HCT116 (cell line): Measurements from ENCODE around the gene RAP2A. TPM values are rescaled to one million over a fixed set of nuclear protein-coding genes. Genes with fewer than 3 reads are reported as not detected.

Experiments
- ATAC-seq: fragments of 200-7000 bp; cut with Tn5 transposase; 2 replicates; pipeline ENCODE4 v1.9.1; 2020; ENCODE audit warnings: mild to moderate bottlenecking, moderate library complexity
- BruUV-seq: library from RNA; stranded (reverse); fragments of 400-500 nt; replicated peaks from 2 replicates; lab custom pipeline; 2021; lab: Mats Ljungman, UMichigan
- CTCF ChIA-PET: fragments of 300-600 bp; sonication (Branson Sonifier 250); formaldehyde crosslinking; loops from one replicate; lab custom pipeline; 2021; ENCODE audit warnings: antibody characterized with exemption; lab: Charles Lee
- POLR2A ChIA-PET: fragments of 300-600, 350-600 bp; sonication (Branson Sonifier 250); formaldehyde crosslinking; loops from one replicate; lab custom pipeline; 2021; ENCODE audit warnings: antibody characterized with exemption; lab: Charles Lee
- RAD21 ChIA-PET, 2 experiments: fragments of 300-600 bp; sonication (Branson Sonifier 250); formaldehyde crosslinking; loops; one replicate each; lab custom pipeline; 2023; ENCODE audit warnings: low total read pairs in 2 of 2; ENCODE audit not compliant: uncharacterized antibody in 2 of 2, unreplicated experiment in 2 of 2, low non-redundant PET in 1 of 2; lab: Charles Lee
- DNase-seq: peaks from one replicate; pipeline ENCODE4 v3.0.0-alpha.2; 2010; ENCODE audit warnings: low read depth, low spot score
- H2AFZ ChIP-seq: fragments of 200-600 bp; shearing (Covaris generic), sonication (generic); 2 replicates; pipeline ENCODE4 v1.6.1; 2017; ENCODE audit warnings: low read depth, mixed run types, mixed read lengths, antibody characterized with exemption, low read length; ENCODE audit not compliant: poor library complexity, severe bottlenecking
- H3K27ac ChIP-seq: 2 replicates; pipeline ENCODE4 v1.5.1; 2012; ENCODE audit warnings: low read depth, low read length
- H3K27me3 ChIP-seq: fragments of 200-600 bp; sonication (generic); 2 replicates; pipeline ENCODE4 v1.6.1; 2016; ENCODE audit warnings: mixed run types, low read length, mixed read lengths; ENCODE audit not compliant: insufficient read depth
- H3K36me3 ChIP-seq, 2 experiments: fragments of 200-500 bp in 1 of 2; fragments of 200-600 bp in 1 of 2; sonication (Bioruptor generic) in 1 of 2; sonication (generic) in 1 of 2; 2 replicates each; pipeline versions ENCODE4 v1.5.1 to v1.6.1; 2014 to 2016; ENCODE audit warnings: low read length in 2 of 2, inconsistent platforms in 1 of 2, mixed read lengths in 1 of 2, mixed run types in 1 of 2; ENCODE audit not compliant: insufficient read depth in 2 of 2, control insufficient read depth in 1 of 2
- H3K4me1 ChIP-seq, 2 experiments: fragments of 200-600 bp in 1 of 2; sonication (generic) in 1 of 2; 2 replicates each; pipeline versions ENCODE4 v1.5.1 to v1.6.1; 2012 to 2017; ENCODE audit warnings: low read length in 2 of 2, inconsistent platforms in 1 of 2, mild to moderate bottlenecking in 1 of 2, mixed read lengths in 1 of 2, mixed run types in 1 of 2, moderate library complexity in 1 of 2; ENCODE audit not compliant: insufficient read depth in 2 of 2, control insufficient read depth in 1 of 2
- H3K4me2 ChIP-seq: fragments of 200-600 bp; sonication (generic); 2 replicates; pipeline ENCODE4 v1.6.1; 2017; ENCODE audit warnings: mixed run types, low read length, mixed read lengths
- H3K4me3 ChIP-seq, 2 experiments: fragments of 200-600 bp in 1 of 2; sonication (generic) in 1 of 2; replicated peaks in 1 of 2; 2 replicates each; pipeline ENCODE4 v1.5.1; 2011 to 2016; ENCODE audit warnings: low read length in 2 of 2, control low read depth in 1 of 2, low read depth in 1 of 2, mild to moderate bottlenecking in 1 of 2, mixed read lengths in 1 of 2, mixed run types in 1 of 2
- H3K79me2 ChIP-seq: fragments of 200-600 bp; sonication (generic); 2 replicates; pipeline ENCODE4 v1.6.1; 2017; ENCODE audit warnings: mild to moderate bottlenecking, mixed run types, low read length, moderate library complexity, mixed read lengths; ENCODE audit not compliant: insufficient read depth
- H3K9ac ChIP-seq: fragments of 200-600 bp; sonication (generic); 2 replicates; pipeline ENCODE4 v1.6.1; 2016; ENCODE audit warnings: low read length, mixed read lengths
- H3K9me2 ChIP-seq: fragments of 200-600 bp; sonication (generic), shearing (Covaris generic); 2 replicates; pipeline ENCODE4 v1.6.1; 2017; ENCODE audit warnings: mixed run types, mild to moderate bottlenecking, moderate library complexity; ENCODE audit not compliant: insufficient read depth
- H3K9me3 ChIP-seq, 2 experiments: fragments of 200-500 bp in 1 of 2; fragments of 200-600 bp in 1 of 2; sonication (Bioruptor generic) in 1 of 2; sonication (generic) in 1 of 2; 2 replicates each; pipeline ENCODE4 v1.6.1; 2014 to 2017; ENCODE audit warnings: low read length in 2 of 2, mixed read lengths in 2 of 2, inconsistent platforms in 1 of 2, low read depth in 1 of 2, mild to moderate bottlenecking in 1 of 2, mixed run types in 1 of 2, moderate library complexity in 1 of 2; ENCODE audit not compliant: control insufficient read depth in 1 of 2, insufficient read depth in 1 of 2
- H4K20me1 ChIP-seq: fragments of 200-600 bp; sonication (generic), shearing (Covaris generic); 2 replicates; pipeline ENCODE4 v1.6.1; 2017; ENCODE audit warnings: mixed run types, mild to moderate bottlenecking, moderate library complexity; ENCODE audit not compliant: insufficient read depth
- CBX3 ChIP-seq: IDR thresholded peaks from 2 replicates; pipeline ENCODE4 v1.6.1; 2012; ENCODE audit warnings: low read depth
- CEBPB ChIP-seq: IDR thresholded peaks from 2 replicates; pipeline ENCODE4 v1.6.1; 2012; ENCODE audit warnings: low read depth
- CTCF ChIP-seq, 3 experiments: fragments of 200-600 bp in 1 of 3; sonication (generic) in 1 of 3; IDR thresholded peaks in 2 of 3; conservative IDR thresholded peaks in 1 of 3; 2 replicates each; pipeline ENCODE4 v1.5.1; 2012 to 2017; ENCODE audit warnings: low read depth in 2 of 3, low read length in 2 of 3, antibody characterized with exemption in 1 of 3, borderline replicate concordance in 1 of 3, control low read depth in 1 of 3, mild to moderate bottlenecking in 1 of 3, mixed read lengths in 1 of 3, mixed run types in 1 of 3, moderate library complexity in 1 of 3; ENCODE audit not compliant: insufficient read depth in 1 of 3
- ELF1 ChIP-seq: IDR thresholded peaks from 2 replicates; pipeline ENCODE4 v1.6.1; 2012; ENCODE audit warnings: low read depth, borderline replicate concordance
- EZH2 ChIP-seq: fragments of 200-600 bp; sonication (generic); IDR thresholded peaks from 2 replicates; pipeline ENCODE4 v1.6.1; 2017; ENCODE audit warnings: antibody characterized with exemption, mixed run types
- EZH2phosphoT487 ChIP-seq: fragments of 200-600 bp; IDR thresholded peaks from 2 replicates; pipeline ENCODE4 v1.6.1; 2018; ENCODE audit warnings: antibody characterized with exemption, borderline replicate concordance
- MAX ChIP-seq: IDR thresholded peaks from 2 replicates; pipeline ENCODE4 v1.6.1; 2012
- POLR2A ChIP-seq: IDR thresholded peaks from 2 replicates; pipeline ENCODE4 v1.7.0; 2011; ENCODE audit warnings: borderline replicate concordance; ENCODE audit not compliant: insufficient read depth, insufficient read length; ENCODE audit errors: extremely low read depth
- RAD21 ChIP-seq: IDR thresholded peaks from 2 replicates; pipeline ENCODE4 v1.6.1; 2012; ENCODE audit warnings: low read depth, mild to moderate bottlenecking
- REST ChIP-seq: IDR thresholded peaks from 2 replicates; pipeline ENCODE4 v1.6.1; 2012; ENCODE audit warnings: low read depth
- SP1 ChIP-seq: IDR thresholded peaks from 2 replicates; pipeline ENCODE4 v1.6.1; 2012; ENCODE audit warnings: low read depth
- ZFX ChIP-seq: fragments of 450-650 bp; IDR thresholded peaks from 2 replicates; pipeline ENCODE4 v1.6.1; 2017
- intact Hi-C: fragments of 100-400 bp; cut with micrococcal nuclease; formaldehyde crosslinking; loops from 2 replicates; pipeline ENCODE4 v1.10.0; 2022
- total RNA-seq: library from RNA; stranded (reverse); gene quantifications from one replicate; pipeline ENCODE4 v1.2.1, GENCODE V29; 2021; ENCODE audit not compliant: unreplicated experiment

Gene RAP2A
- total RNA-seq, 1 experiment from 2014 or later: 27.6 TPM

GRCh38 chr13:97403893-97404750, 29.8 kb upstream of the RAP2A start:
- Histone ChIP-seq H3K9ac (no peak overlapping the region), H4K20me1 (no peaks in the 10 kb centered on the region), H3K27ac (no peak overlapping the region), H3K9me3 (no peaks in the 10 kb centered on the region), H3K79me2 (no peaks in the 10 kb centered on the region), H3K4me1 (no peaks in the 10 kb centered on the region), H3K36me3 (no peaks in the 10 kb centered on the region), H2AFZ (no peak overlapping the region), H3K27me3 (no peaks in the 10 kb centered on the region), H3K4me2 (no peak overlapping the region), H3K4me3 (no peak overlapping the region), H3K9me2 (no peaks in the 10 kb centered on the region; the same call in 1 of the 2 replicates)
- ChIA-PET CTCF (no interaction called here), RAD21 (no interaction called here), POLR2A (interaction anchor here (1.4 kb wide), 1 partner anchor 9 kb away, joined by 3 read pairs; no protein-coding TSS in a partner anchor)
- intact Hi-C loops: no loop called here
- TF ChIP-seq CEBPB (no peak), CBX3 (no peak), CTCF (IDR thresholded peaks at IDR 0.05 in 2 of 3, conservative IDR thresholded peaks at IDR 0.05 in 1 of 3; ENCODE audit: borderline replicate concordance in 1 of 3, insufficient read depth in 1 of 3, low read depth in 2 of 3, low read length in 2 of 3) (no peak), SP1 (no peak), ZFX (no peak), EZH2phosphoT487 (no peak), ELF1 (no peak), RAD21 (no peak), MAX (no peak), REST (no peak), POLR2A (no peak), EZH2 (no peak)
- no TSS peak for BruUV-seq
- ATAC-seq (no peak), DNase-seq (no peak)
